ENCODE data around the gene CELSR1.

GRCh38 chr22:46362934-46363515, 174.4 kb downstream of the CELSR1 start:
- TF ChIP-seq CTCF (IDR thresholded peaks at IDR 0.05) (no peak), EP300 (IDR thresholded peaks at IDR 0.05) (no peak), POLR2A (IDR thresholded peaks at IDR 0.05) (no peak)

Data from sigmoid colon (tissue), 4 donors.